Hepatocyte (in vitro differentiated cells): ENCODE measurements around the gene SCN9A. TPM values are rescaled to one million over a fixed set of nuclear protein-coding genes. Genes with fewer than 3 reads are reported as not detected.
A peak's percentile ranks its signal among the peaks of the same experiment; 100 is the strongest.

Source experiments
- DNase-seq: peaks from one replicate; pipeline ENCODE4 v3.0.0-alpha.2; 2016; ENCODE audit warnings: low spot score
- H2AFZ ChIP-seq: fragments of 200-600 bp; sonication (generic); 2 replicates; pipeline ENCODE4 v1.6.0; 2016; ENCODE audit warnings: antibody characterized with exemption, mild to moderate bottlenecking
- H3K27ac ChIP-seq: fragments of 200-600 bp; sonication (generic); 2 replicates; pipeline ENCODE4 v1.5.1; 2016; ENCODE audit warnings: mild to moderate bottlenecking
- H3K27me3 ChIP-seq: fragments of 200-600 bp; sonication (generic); 2 replicates; pipeline ENCODE4 v1.6.1; 2016
- H3K36me3 ChIP-seq: fragments of 200-600 bp; sonication (generic); replicated peaks from 2 replicates; pipeline ENCODE4 v1.5.1; 2016; ENCODE audit warnings: low read depth; ENCODE audit not compliant: insufficient read depth
- H3K4me1 ChIP-seq: fragments of 200-600 bp; sonication (generic); 2 replicates; pipeline ENCODE4 v1.5.1; 2016; ENCODE audit warnings: mild to moderate bottlenecking, moderate library complexity; ENCODE audit not compliant: insufficient read depth
- H3K4me2 ChIP-seq: fragments of 200-600 bp; sonication (generic); 2 replicates; pipeline ENCODE4 v1.6.0; 2016
- H3K4me3 ChIP-seq: fragments of 200-600 bp; sonication (generic); 2 replicates; pipeline ENCODE4 v1.5.1; 2016; ENCODE audit warnings: mild to moderate bottlenecking
- H3K79me2 ChIP-seq: fragments of 200-600 bp; sonication (generic); 2 replicates; pipeline ENCODE4 v1.6.0; 2017; ENCODE audit warnings: mild to moderate bottlenecking
- H3K9me2 ChIP-seq: fragments of 200-600 bp; sonication (generic); replicated peaks from 2 replicates; pipeline ENCODE4 v1.6.0; 2017; ENCODE audit warnings: mild to moderate bottlenecking; ENCODE audit not compliant: insufficient read depth
- H3K9me3 ChIP-seq: fragments of 200-600 bp; sonication (generic); 2 replicates; pipeline ENCODE4 v1.5.1; 2016; ENCODE audit warnings: low read depth, mild to moderate bottlenecking
- H4K20me1 ChIP-seq: fragments of 200-600 bp; sonication (generic); 2 replicates; pipeline ENCODE4 v1.6.0; 2016; ENCODE audit warnings: mild to moderate bottlenecking; ENCODE audit not compliant: insufficient read depth, poor library complexity, severe bottlenecking
- CTCF ChIP-seq: fragments of 200-600 bp; sonication (generic); IDR thresholded peaks from 2 replicates; pipeline ENCODE4 v1.5.1; 2016; ENCODE audit warnings: antibody characterized with exemption, mild to moderate bottlenecking; ENCODE audit not compliant: poor library complexity
- EZH2 ChIP-seq: fragments of 200-600 bp; sonication (generic); IDR thresholded peaks from 2 replicates; pipeline ENCODE4 v1.6.1; 2016; ENCODE audit warnings: antibody characterized with exemption, mild to moderate bottlenecking, borderline replicate concordance
- EZH2phosphoT487 ChIP-seq: fragments of 200-600 bp; sonication (generic); IDR thresholded peaks from one replicate; pipeline ENCODE4 v1.6.1; 2018; ENCODE audit warnings: antibody characterized with exemption, mild to moderate bottlenecking, low read depth, moderate library complexity; ENCODE audit not compliant: unreplicated experiment, severe bottlenecking
- WGBS: methylation state at CpG from one replicate; pipeline ENCODE4 v1.1.6; 2016; ENCODE audit warnings: low lambda C conversion rate; ENCODE audit errors: missing lambda C conversion rate; 5-methylcytosine and 5-hydroxymethylcytosine counted together
- polyA plus RNA-seq: library from polyadenylated mRNA; unstranded; fragments of >200 nt; fragmentation: Nextera tagmentation; extraction: Ambion mirVana; gene quantifications from 2 replicates; pipeline ENCODE4 v1.2.1, GENCODE V29; 2016
- total RNA-seq: library from RNA; depleted of rRNA; stranded (reverse); fragments of >200 nt; gene quantifications from 2 replicates; pipeline ENCODE4 v1.2.3, GENCODE V29; 2014

Gene SCN9A
- total and polyA plus RNA-seq, 2 experiments from 2014 or later, result 5.1 to 11.7 TPM

GRCh38 chr2:166382448-166382847 is 6.7 kb upstream of the SCN9A start:
- H3K9me2 ChIP-seq, result no peaks in the 10 kb centered on the region
- no peaks in the 10 kb centered on the region for H3K4me1 ChIP-seq
- no peaks in the 10 kb centered on the region for H3K9me3 ChIP-seq
- no peak overlapping the region for H3K27ac ChIP-seq
- no peak for DNase-seq
- peaks cover 5% of the 10 kb centered on the region for H3K27me3 ChIP-seq
- no peak overlapping the region for H2AFZ ChIP-seq
- H3K36me3 ChIP-seq, result no peaks in the 10 kb centered on the region
- H3K4me3 ChIP-seq, result no peak overlapping the region
- WGBS, result 92% methylated on average over 3 of the region's 3 CpGs
- H3K79me2 ChIP-seq, result no peaks in the 10 kb centered on the region
- H4K20me1 ChIP-seq, result no peaks in the 10 kb centered on the region
- TF ChIP-seq EZH2 (no peak), CTCF (no peak), EZH2phosphoT487 (no peak)
- no peak overlapping the region for H3K4me2 ChIP-seq

- Histone ChIP-seq H3K79me2 (no peaks in the 10 kb centered on the region), H3K4me3 (no peak overlapping the region), H3K36me3 (no peaks in the 10 kb centered on the region), H3K4me1 (no peaks in the 10 kb centered on the region), H3K9me2 (no peaks in the 10 kb centered on the region), H2AFZ (no peak overlapping the region), H3K27ac (no peak overlapping the region), H3K27me3 (peaks cover 5% of the 10 kb centered on the region), H3K4me2 (no peak overlapping the region), H4K20me1 (no peaks in the 10 kb centered on the region), H3K9me3 (no peaks in the 10 kb centered on the region)
- no peak for TF ChIP-seq EZH2
- no peak for TF ChIP-seq EZH2phosphoT487
- no peak for TF ChIP-seq CTCF
- no peak for DNase-seq
- WGBS, result 48% methylated on average over 1 of the region's 1 CpG
Measured at GRCh38 chr2:166380615-166381014, 4.9 kb upstream of the SCN9A start.

GRCh38 chr2:166376873-166377272 is 1.1 kb upstream of the SCN9A start:
- no peak overlapping the region for H3K4me3 ChIP-seq
- WGBS, result 23% methylated on average over 2 of the region's 2 CpGs
- peak overlapping the region; percentile 47 for H2AFZ ChIP-seq

More at GRCh38 chr2:166376873-166377272, 1.1 kb upstream of the SCN9A start:
- no peak for TF ChIP-seq CTCF
- no peak for TF ChIP-seq EZH2phosphoT487
- TF ChIP-seq EZH2, result no peak
- Histone ChIP-seq H3K36me3 (no peaks in the 10 kb centered on the region), H3K27ac (peak overlapping the region; percentile 59), H3K27me3 (peaks cover 5% of the 10 kb centered on the region), H3K4me1 (no peaks in the 10 kb centered on the region), H3K9me2 (no peaks in the 10 kb centered on the region), H3K9me3 (no peaks in the 10 kb centered on the region), H3K4me2 (peak overlapping the region; percentile 90), H3K79me2 (no peaks in the 10 kb centered on the region), H4K20me1 (no peaks in the 10 kb centered on the region)
- DNase-seq, result no peak
